Thyroid gland (tissue), 4 donors: ENCODE data around the gene GPR155.

Experiments used
- CTCF ChIP-seq, 6 experiments: fragments of 200-600 bp in 3 of 6; fragments of 450-650 bp in 3 of 6; sonication (generic) in 3 of 6; IDR thresholded peaks; one replicate each; pipeline ENCODE4 v1.5.1; 2016 to 2019; ENCODE audit warnings: antibody characterized with exemption in 6 of 6, mild to moderate bottlenecking in 2 of 6, inconsistent platforms in 1 of 6, moderate library complexity in 1 of 6
- POLR2A ChIP-seq, 2 donors: fragments of 450-650 bp; IDR thresholded peaks; one replicate each; pipeline ENCODE4 v1.6.1; 2017; ENCODE audit warnings: antibody characterized with exemption in 2 of 2, mild to moderate bottlenecking in 2 of 2, moderate library complexity in 1 of 2

DNA sequence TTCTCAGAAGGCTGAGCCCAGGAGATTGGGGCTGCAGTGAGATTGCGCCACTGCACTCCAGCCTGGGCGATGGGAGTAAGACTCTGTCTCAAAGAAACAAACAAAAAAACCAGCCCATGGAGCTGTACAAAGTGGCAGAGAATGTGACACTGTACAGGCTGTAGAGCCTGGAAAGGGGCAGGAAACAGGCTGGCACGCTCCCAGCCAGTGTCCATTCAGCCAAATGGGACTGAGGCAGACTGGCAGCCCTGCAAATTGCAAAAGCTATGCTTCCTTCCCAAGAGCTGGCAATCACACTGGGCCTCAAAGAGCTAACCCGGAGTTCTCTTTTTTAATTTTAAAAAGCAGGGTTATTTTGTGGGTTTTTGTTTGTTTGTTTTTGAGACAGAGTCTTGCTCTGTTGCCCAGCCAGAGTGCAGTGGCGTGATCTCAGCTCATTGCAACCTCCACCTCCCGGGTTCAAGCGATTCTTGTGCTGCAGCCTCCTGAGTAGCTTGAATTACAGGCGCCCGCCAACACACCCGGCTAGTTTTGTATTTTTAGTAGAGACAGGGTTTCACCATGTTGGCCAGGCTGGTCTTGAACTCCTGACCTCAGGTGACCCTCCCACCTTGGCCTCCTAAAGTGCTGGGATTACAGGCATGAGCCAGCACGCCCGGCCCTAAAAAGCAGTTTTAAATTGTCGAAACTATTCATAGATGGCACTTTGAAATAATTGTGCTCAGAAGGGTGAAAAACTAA, 48.5 kb downstream of the GPR155 start:
- TF ChIP-seq CTCF (IDR thresholded peaks at IDR 0.05) (no peak), POLR2A (IDR thresholded peaks at IDR 0.05) (no peak)
